Mesenchymal stem cell (in vitro differentiated cells and primary cell): ENCODE results near the gene CCDC196.
"Not testable (repeated sequence)": the region's sequence is repeated elsewhere in the genome, so short reads cannot be mapped to it uniquely, and the experiment has no call there.

Source experiments
- DNase-seq: peaks from one replicate; pipeline ENCODE4 v3.0.0-alpha.2; 2013
- H2AFZ ChIP-seq: one replicate; pipeline ENCODE4 v1.6.1; 2013; ENCODE audit warnings: low read depth, mild to moderate bottlenecking, control low read depth, inconsistent platforms, low read length, moderate library complexity
- H2AK5ac ChIP-seq: 2 replicates; pipeline ENCODE4 v1.6.1; 2013; ENCODE audit warnings: low read length, moderate library complexity, mild to moderate bottlenecking, inconsistent platforms; ENCODE audit not compliant: severe bottlenecking
- H2BK120ac ChIP-seq: one replicate; pipeline ENCODE4 v1.6.1; 2013; ENCODE audit warnings: low read depth, mild to moderate bottlenecking, inconsistent platforms, low read length, moderate library complexity
- H2BK12ac ChIP-seq, 2 experiments: one replicate each; pipeline ENCODE4 v1.6.1; 2013; ENCODE audit warnings: inconsistent platforms in 2 of 2, low read length in 2 of 2, mild to moderate bottlenecking in 2 of 2, moderate library complexity in 2 of 2, control low read depth in 1 of 2
- H2BK15ac ChIP-seq: one replicate; pipeline ENCODE4 v1.6.1; 2013; ENCODE audit warnings: mild to moderate bottlenecking, low read depth, inconsistent platforms; ENCODE audit not compliant: poor library complexity, severe bottlenecking
- H2BK5ac ChIP-seq: 2 replicates; pipeline ENCODE4 v1.6.1; 2013; ENCODE audit warnings: low read depth, mild to moderate bottlenecking, low read length, control low read depth, inconsistent platforms; ENCODE audit not compliant: poor library complexity, severe bottlenecking
- H3K14ac ChIP-seq, 2 experiments: one replicate each; pipeline ENCODE4 v1.6.1; 2013; ENCODE audit warnings: inconsistent platforms in 2 of 2, low read length in 2 of 2, control low read depth in 1 of 2, mild to moderate bottlenecking in 1 of 2, moderate library complexity in 1 of 2
- H3K18ac ChIP-seq, 2 experiments: one replicate each; pipeline ENCODE4 v1.6.1; 2013; ENCODE audit warnings: inconsistent platforms in 2 of 2, low read length in 2 of 2, control low read depth in 1 of 2, low read depth in 1 of 2, mild to moderate bottlenecking in 1 of 2
- H3K23ac ChIP-seq, 2 experiments: one replicate each; pipeline ENCODE4 v1.6.1; 2013; ENCODE audit warnings: inconsistent platforms in 2 of 2, low read length in 2 of 2, mild to moderate bottlenecking in 2 of 2, moderate library complexity in 2 of 2, control low read depth in 1 of 2
- H3K27ac ChIP-seq: 2 replicates; pipeline ENCODE4 v1.5.1; 2013; ENCODE audit warnings: mild to moderate bottlenecking, moderate library complexity, low read length, control low read depth, inconsistent platforms; ENCODE audit not compliant: poor library complexity, severe bottlenecking
- H3K27me3 ChIP-seq, 2 experiments: 2 replicates each; pipeline versions ENCODE4 v1.6.1 to v1.7.0; 2013; ENCODE audit warnings: low read length in 2 of 2, mild to moderate bottlenecking in 2 of 2, moderate library complexity in 2 of 2, control low read depth in 1 of 2, inconsistent platforms in 1 of 2; ENCODE audit not compliant: control insufficient read depth in 1 of 2, insufficient read depth in 1 of 2
- H3K36me3 ChIP-seq, 2 experiments: 2 replicates each; pipeline versions ENCODE4 v1.6.1 to v1.7.0; 2013; ENCODE audit warnings: low read length in 2 of 2, control low read depth in 1 of 2, inconsistent platforms in 1 of 2, low read depth in 1 of 2, mild to moderate bottlenecking in 1 of 2; ENCODE audit not compliant: insufficient read depth in 2 of 2, control insufficient read depth in 1 of 2
- H3K4ac ChIP-seq, 2 experiments: one replicate each; pipeline ENCODE4 v1.6.1; 2013; ENCODE audit warnings: inconsistent platforms in 2 of 2, low read length in 2 of 2, mild to moderate bottlenecking in 2 of 2, moderate library complexity in 2 of 2, control low read depth in 1 of 2, low read depth in 1 of 2
- H3K4me1 ChIP-seq: 2 replicates; pipeline ENCODE4 v1.6.1; 2013; ENCODE audit warnings: low read depth, low read length, control low read depth; ENCODE audit not compliant: control insufficient read depth, insufficient read depth
- H3K4me2 ChIP-seq: 2 replicates; pipeline ENCODE4 v1.6.1; 2013; ENCODE audit warnings: low read length, mild to moderate bottlenecking, inconsistent platforms; ENCODE audit not compliant: poor library complexity, severe bottlenecking
- H3K4me3 ChIP-seq, 2 experiments: 2 replicates each; pipeline versions ENCODE4 v1.5.1 to v1.7.0; 2013; ENCODE audit warnings: low read length in 2 of 2, mild to moderate bottlenecking in 2 of 2, control low read depth in 1 of 2, low read depth in 1 of 2; ENCODE audit not compliant: insufficient read depth in 1 of 2
- H3K79me1 ChIP-seq: replicated peaks from 2 replicates; pipeline ENCODE4 v1.6.1; 2013; ENCODE audit warnings: mild to moderate bottlenecking, control low read depth, low read length, inconsistent platforms; ENCODE audit not compliant: poor library complexity, severe bottlenecking
- H3K9ac ChIP-seq: 2 replicates; pipeline ENCODE4 v1.7.0; 2013; ENCODE audit warnings: mild to moderate bottlenecking, low read length, moderate library complexity
- H3K9me3 ChIP-seq: 2 replicates; pipeline ENCODE4 v1.7.0; 2013; ENCODE audit warnings: mild to moderate bottlenecking, low read length; ENCODE audit not compliant: control insufficient read depth
- H4K8ac ChIP-seq: one replicate; pipeline ENCODE4 v1.6.1; 2013; ENCODE audit warnings: inconsistent platforms, mild to moderate bottlenecking, low read length, moderate library complexity
- H4K91ac ChIP-seq: one replicate; pipeline ENCODE4 v1.6.1; 2013; ENCODE audit warnings: mild to moderate bottlenecking, low read length, inconsistent platforms
- WGBS: methylation state at CpG from one replicate; pipeline ENCODE4 v1.1.7; 2013; ENCODE audit warnings: mixed read lengths; 5-methylcytosine and 5-hydroxymethylcytosine counted together

The CCDC196 gene

GRCh38 chr14:66543996-66544395 lies 57.8 kb downstream of the CCDC196 start:
- Histone ChIP-seq H2AK5ac (no peak overlapping the region), H2BK12ac (no peak overlapping the region), H3K4me3 (no peak overlapping the region), H3K36me3 (no peaks in the 10 kb centered on the region), H3K23ac (no peak overlapping the region), H3K4me1 (no peaks in the 10 kb centered on the region), H2BK120ac (no peak overlapping the region), H3K27ac (no peak overlapping the region), H3K4ac (no peak overlapping the region), H3K14ac (no peak overlapping the region), H3K9me3 (no peaks in the 10 kb centered on the region), H4K8ac (no peak overlapping the region), H4K91ac (no peak overlapping the region), H2AFZ (no peak overlapping the region), H2BK5ac (no peak overlapping the region), H3K9ac (no peak overlapping the region), H3K27me3 (no peaks in the 10 kb centered on the region), H3K79me1 (peaks cover 5% of the 10 kb centered on the region), H3K4me2 (no peak overlapping the region), H2BK15ac (no peak overlapping the region), H3K18ac (no peak overlapping the region)
- no peak for DNase-seq
- WGBS: 41% methylated on average over 2 of the region's 2 CpGs

GRCh38 chr14:66545191-66545590 lies 59.0 kb downstream of the CCDC196 start:
- H3K79me1 ChIP-seq, H3K4me3 ChIP-seq, DNase-seq, H2BK120ac ChIP-seq, H2BK12ac ChIP-seq, H3K4me1 ChIP-seq, H3K4ac ChIP-seq, H3K9me3 ChIP-seq, H4K91ac ChIP-seq, H2AK5ac ChIP-seq, H3K9ac ChIP-seq, H2AFZ ChIP-seq, H2BK15ac ChIP-seq, H3K18ac ChIP-seq, H3K36me3 ChIP-seq, H4K8ac ChIP-seq, H3K27ac ChIP-seq, H3K27me3 ChIP-seq, H3K14ac ChIP-seq, H2BK5ac ChIP-seq, H3K4me2 ChIP-seq, H3K23ac ChIP-seq: not testable (repeated sequence)
- WGBS: no CpG with 5 or more reads among the region's 32 CpGs

- H3K23ac ChIP-seq, H2BK15ac ChIP-seq, H3K9me3 ChIP-seq, H3K4me2 ChIP-seq, H4K8ac ChIP-seq, H3K4me3 ChIP-seq, H3K14ac ChIP-seq, H3K36me3 ChIP-seq, DNase-seq, H2BK12ac ChIP-seq, H3K79me1 ChIP-seq, H3K27me3 ChIP-seq, H2BK5ac ChIP-seq, H3K27ac ChIP-seq, H3K9ac ChIP-seq, H3K18ac ChIP-seq, H2AK5ac ChIP-seq, H3K4ac ChIP-seq, H2BK120ac ChIP-seq, H3K4me1 ChIP-seq, H4K91ac ChIP-seq, H2AFZ ChIP-seq: not testable (repeated sequence)
- 95% methylated on average over 17 of the region's 32 CpGs for WGBS
These were observed 59.6 kb downstream of the CCDC196 start for GRCh38 chr14:66545751-66546150.
